GM19324 (cell line): ENCODE measurements around the gene TAGLN2.

Experiments used
- ATAC-seq: cut with Tn5 transposase; IDR thresholded peaks from one replicate; pipeline ENCODE4 v1.9.1; 2021; ENCODE audit warnings: mild to moderate bottlenecking, moderate library complexity; ENCODE audit not compliant: unreplicated experiment, low FRiP score

Gene TAGLN2

GRCh38 chr1:159924791-159925718 is at the start of gene TAGLN2:
TSS of gene TAGLN2 (minus strand) at chr1:159925507. CDS start at chr1:159920509, 4,998 bp downstream.
- ATAC-seq, result peak; percentile 74

- no peak for ATAC-seq
These were observed 49.2 kb upstream of the TAGLN2 start for GRCh38 chr1:159974350-159974965.

GRCh38 chr1:159973350-159973940 is 48.1 kb upstream of the TAGLN2 start:
- no peak for ATAC-seq

- no peak for ATAC-seq
These were observed 47.3 kb upstream of the TAGLN2 start for GRCh38 chr1:159972443-159973205.

DNA sequence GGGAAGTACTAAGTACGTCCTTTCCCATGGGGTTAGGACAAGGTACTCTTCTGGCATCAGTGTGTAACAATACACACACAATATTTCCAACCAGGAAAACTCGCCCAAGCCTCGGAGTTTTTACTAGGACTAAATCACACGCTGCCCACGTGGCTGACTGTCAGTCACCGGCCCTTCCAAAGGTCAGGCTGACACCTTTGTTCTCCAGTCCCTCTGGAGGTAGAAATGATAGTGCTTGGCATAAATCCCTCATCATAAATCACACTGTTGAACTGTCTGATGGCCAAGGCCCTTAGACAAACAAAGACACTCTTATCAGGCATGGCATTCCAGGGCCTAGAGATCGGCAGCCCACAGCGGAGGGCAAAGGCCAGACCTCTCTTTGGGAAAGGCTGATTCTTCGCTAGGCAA is 45.6 kb upstream of the TAGLN2 start:
- no peak for ATAC-seq

DNA sequence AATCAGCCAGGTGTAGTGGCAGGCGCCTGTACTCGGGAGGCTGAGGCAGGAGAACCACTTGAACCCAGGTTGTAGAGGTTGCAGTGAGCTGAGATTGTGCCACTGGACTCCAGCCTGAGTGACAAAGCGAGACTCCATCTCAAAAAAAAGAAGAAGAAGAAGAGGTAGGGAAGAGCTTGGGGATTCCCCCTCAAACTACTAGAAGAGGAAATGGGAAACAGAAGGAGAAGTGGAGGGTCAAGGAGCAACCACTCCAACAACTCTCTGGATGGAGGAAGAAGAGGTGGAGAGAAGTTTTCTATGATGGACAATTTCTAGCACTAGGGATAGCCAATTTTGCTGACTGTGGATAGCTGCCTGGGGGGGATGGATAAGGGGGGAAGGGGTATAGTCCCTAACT is 43.6 kb upstream of the TAGLN2 start:
- ATAC-seq, result no peak

DNA sequence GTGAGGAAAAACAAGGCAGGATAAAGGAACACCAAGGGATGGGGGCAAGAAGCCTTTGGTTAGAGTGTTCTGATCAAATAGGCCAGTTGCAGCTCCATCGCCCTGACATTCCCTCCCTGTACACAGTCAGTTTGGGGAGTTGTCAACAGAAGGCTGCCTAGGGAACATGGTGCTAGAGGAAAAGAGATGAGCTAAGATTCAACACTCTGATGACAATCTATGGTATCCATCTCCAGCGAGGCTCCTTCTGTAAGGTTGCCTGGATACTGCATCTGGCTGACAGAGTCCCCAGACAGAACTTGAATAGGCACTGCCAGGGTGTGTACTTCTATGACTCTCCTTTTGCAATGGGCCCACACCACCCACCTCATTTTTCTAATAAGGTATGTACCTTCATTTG is 40.0 kb upstream of the TAGLN2 start:
- ATAC-seq, result no peak

DNA sequence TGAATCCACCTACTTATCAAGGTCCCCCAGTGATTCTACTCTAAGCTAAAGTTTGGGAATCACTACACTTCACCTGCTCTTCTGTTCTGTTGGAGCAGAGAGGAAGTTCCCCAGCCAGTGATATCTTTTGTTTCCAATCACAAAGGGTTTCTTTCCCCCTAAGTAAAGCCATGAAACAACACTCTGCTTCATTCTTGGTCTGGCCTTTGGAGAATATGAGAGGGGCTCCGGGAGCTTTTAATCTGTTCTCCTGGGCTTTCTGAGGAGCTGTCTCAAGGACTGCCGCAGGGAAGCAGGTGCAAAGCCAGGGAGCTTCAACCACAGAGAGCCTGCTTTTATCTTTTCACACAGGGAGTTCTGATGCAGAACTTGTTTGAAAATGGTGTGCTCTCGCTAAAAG is 38.8 kb upstream of the TAGLN2 start:
- no peak for ATAC-seq

DNA sequence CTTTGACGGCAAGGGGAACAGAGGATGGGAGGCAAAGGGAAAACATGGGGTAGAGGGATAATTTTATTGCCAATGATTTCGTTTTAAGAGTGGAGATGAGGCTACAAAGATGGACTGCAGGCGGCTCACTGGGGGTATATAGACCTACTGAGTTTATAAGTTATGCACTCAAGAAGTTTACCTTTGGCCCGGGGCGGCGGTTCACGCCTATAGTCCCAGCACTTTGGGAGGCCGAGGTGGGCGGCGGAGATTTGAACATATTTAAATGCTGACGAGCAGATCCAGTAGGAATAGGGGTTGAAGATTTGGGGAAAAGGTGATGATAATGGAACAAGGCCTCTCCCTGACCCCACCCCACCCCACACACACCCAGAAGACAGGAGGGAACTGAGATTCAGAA is 36.9 kb upstream of the TAGLN2 start:
- no peak for ATAC-seq

GRCh38 chr1:159961636-159962035 is 36.3 kb upstream of the TAGLN2 start:
- ATAC-seq, result no peak

DNA sequence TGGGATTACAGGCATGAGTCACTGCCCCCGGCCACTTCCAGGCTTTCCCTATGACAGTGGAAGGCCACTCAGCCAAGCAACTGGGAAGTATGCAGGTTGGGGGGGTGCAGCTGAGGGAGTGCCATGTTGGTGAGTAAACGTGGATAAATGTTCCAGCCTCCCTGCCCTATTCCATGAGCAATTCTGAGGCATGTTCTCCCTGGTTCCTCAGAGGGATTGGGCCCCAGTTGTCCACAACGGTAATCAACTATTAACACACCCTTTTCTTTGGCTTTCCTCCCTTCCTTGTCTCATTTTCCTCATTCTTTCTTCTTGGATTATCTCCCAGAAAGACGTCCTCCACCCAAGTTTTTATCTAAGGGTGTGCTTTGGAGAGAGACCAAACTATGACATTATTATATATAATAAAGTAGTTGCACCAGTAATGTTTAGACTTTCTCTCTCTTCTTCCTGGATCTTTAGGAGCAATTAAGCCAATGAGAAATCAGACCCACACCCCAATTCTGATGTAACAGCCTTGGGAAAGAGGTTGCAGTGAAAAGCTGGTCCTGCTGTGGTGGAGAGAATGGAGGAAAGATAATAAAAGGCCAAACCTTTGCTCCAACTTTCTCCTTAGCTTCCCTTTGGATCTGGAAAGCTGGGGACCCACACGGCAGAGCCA is 35.5 kb upstream of the TAGLN2 start:
- ATAC-seq, result no peak

DNA sequence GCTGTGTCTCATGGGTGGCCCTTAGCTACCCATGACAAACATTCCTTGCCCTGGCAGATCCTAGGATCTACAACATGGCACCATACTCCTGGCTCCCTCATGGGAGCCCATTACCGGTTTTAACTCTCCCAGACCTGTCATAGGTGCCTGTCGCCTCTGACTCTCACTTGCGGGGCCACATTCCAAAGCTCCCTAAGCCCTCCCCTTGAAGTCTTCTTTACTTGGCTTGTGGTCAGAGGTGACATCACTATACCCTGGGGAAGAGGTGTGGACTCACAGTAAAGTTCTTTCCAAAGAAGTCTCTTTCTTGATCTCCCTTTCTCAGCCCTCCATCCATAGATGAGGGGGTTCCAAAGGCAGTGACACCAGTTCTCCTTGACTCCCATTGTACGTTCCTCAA is 34.1 kb upstream of the TAGLN2 start:
- no peak for ATAC-seq

DNA sequence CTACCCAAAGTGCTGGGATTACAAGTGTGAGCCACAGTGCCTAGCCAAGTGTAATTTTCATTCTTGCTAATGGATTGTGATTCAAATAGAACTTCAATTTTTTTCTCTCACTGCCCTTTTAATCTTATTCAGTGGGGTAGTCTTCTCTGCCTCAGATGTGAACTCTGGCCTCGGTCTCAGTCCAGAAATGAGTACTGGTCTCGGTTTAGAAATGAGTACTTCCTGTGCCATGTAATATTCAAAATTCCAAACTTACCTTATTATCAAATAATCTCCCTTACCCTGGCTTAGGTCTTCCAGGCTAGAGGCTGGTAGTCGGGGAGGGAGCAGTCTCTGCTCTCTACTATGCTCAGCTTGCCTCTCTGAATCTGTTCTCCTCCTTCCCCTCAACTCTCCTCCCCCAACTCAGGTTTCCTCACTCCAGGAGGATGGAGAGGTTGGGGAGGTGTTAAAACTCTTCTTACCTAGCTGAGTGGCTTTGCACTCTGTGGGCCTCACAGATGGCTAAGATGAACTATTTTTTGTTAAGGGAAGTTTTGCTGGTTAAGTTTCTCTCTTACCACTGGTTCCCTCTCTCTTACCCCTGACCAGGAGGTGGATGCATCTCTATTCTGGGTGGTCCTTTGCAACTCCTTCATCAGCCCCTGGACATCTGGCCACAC is 33.5 kb upstream of the TAGLN2 start:
- ATAC-seq, result no peak

- no peak for ATAC-seq
These were observed 32.5 kb upstream of the TAGLN2 start for GRCh38 chr1:159957824-159958268.

GRCh38 chr1:159955456-159955855 is 30.1 kb upstream of the TAGLN2 start:
- ATAC-seq, result no peak

- ATAC-seq, result no peak
These were observed 28.5 kb upstream of the TAGLN2 start, which contains the start of gene SLAMF9 for GRCh38 chr1:159953536-159954515. TSS of gene SLAMF9 (minus strand) at chr1:159954237. CDS start at chr1:159954137, 100 bp downstream.

- no peak for ATAC-seq
These were observed 27.6 kb upstream of the TAGLN2 start for GRCh38 chr1:159952932-159953331.

GRCh38 chr1:159951551-159951950 is 26.2 kb upstream of the TAGLN2 start:
- no peak for ATAC-seq
